ENCODE results near the gene INTS1.

INTS1 gene, protein sequence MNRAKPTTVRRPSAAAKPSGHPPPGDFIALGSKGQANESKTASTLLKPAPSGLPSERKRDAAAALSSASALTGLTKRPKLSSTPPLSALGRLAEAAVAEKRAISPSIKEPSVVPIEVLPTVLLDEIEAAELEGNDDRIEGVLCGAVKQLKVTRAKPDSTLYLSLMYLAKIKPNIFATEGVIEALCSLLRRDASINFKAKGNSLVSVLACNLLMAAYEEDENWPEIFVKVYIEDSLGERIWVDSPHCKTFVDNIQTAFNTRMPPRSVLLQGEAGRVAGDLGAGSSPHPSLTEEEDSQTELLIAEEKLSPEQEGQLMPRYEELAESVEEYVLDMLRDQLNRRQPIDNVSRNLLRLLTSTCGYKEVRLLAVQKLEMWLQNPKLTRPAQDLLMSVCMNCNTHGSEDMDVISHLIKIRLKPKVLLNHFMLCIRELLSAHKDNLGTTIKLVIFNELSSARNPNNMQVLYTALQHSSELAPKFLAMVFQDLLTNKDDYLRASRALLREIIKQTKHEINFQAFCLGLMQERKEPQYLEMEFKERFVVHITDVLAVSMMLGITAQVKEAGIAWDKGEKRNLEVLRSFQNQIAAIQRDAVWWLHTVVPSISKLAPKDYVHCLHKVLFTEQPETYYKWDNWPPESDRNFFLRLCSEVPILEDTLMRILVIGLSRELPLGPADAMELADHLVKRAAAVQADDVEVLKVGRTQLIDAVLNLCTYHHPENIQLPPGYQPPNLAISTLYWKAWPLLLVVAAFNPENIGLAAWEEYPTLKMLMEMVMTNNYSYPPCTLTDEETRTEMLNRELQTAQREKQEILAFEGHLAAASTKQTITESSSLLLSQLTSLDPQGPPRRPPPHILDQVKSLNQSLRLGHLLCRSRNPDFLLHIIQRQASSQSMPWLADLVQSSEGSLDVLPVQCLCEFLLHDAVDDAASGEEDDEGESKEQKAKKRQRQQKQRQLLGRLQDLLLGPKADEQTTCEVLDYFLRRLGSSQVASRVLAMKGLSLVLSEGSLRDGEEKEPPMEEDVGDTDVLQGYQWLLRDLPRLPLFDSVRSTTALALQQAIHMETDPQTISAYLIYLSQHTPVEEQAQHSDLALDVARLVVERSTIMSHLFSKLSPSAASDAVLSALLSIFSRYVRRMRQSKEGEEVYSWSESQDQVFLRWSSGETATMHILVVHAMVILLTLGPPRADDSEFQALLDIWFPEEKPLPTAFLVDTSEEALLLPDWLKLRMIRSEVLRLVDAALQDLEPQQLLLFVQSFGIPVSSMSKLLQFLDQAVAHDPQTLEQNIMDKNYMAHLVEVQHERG (N-terminal part only)

GRCh38 chr7:1503816-1504775 lies at the start of gene INTS1:
Gene INTS1 (minus strand): TSS chr7:1504389. CDS start chr7:1503960, 429 bp downstream.
- DNase-seq (ENCODE audit: low read depth, low spot score): peak; percentile 91
- in situ Hi-C loops (cut with HindIII; ENCODE audit: low sequenced_read_pairs): no loop called here
- H3K4me3 ChIP-seq (ENCODE audit: low read depth, low read length): peak within 1 kb of the TSS; percentile 68
- TF ChIP-seq CTCF (IDR thresholded peaks at IDR 0.05; ENCODE audit: low read depth, low read length): peak; percentile 64

DNA sequence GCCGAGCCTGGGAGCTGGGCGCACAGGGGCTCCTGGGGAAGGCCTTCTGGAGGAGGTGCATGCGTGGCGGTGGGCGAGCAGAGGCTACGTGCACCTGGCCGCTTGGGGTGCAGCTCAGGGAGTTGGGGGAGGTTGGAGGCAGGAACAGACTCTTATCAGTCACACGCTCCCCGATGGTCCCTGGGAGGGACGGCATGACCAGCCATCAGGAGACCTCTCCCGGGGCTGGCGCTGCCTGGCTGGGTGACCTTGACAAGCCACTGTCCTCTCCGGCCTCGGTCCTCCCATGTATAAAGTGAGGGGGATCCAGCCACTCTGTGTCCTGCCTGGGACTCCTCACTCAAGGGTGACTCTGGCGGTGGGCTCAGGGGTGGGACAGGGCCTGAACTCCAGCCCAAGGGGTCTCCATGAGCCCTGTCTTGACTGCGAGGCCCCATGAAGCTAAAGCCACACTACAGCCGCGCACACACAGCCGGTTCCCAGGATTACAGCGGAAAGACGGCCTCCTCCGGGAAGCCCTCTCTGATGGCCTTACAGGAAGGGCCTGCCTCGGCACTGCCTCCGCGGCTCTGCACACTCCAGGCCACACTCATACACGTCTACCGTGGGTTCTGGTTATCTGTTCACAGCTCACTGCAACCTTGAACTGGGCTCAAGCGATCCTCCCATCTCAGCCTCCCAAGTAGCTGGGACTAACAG lies 49.5 kb upstream of the INTS1 start:
- no peak for DNase-seq (ENCODE audit: low read depth, low spot score)
- no peak overlapping the region for H3K4me3 ChIP-seq (ENCODE audit: low read depth, low read length)
- no peak for TF ChIP-seq CTCF (IDR thresholded peaks at IDR 0.05; ENCODE audit: low read depth, low read length)
- in situ Hi-C loops (cut with HindIII; ENCODE audit: low sequenced_read_pairs): no loop called here

DNA sequence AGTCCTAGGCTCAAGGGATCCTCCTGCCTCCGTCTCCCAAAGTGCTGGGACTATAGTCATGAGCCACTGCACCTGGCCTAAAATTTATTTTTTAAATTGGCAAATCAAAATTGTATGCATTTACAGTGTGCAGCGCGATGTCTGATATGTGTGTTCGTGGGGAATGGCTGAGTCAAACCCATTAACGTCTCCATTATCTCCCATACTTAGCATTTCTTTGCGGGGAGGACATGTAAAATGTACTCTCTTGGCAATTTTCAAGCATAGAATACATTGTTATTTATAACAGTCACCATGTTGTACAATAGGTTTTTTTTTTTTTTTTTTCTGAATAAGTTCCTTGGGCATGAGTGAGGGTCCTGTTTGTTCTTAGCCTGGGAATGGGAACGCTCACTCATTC lies 48.0 kb upstream of the INTS1 start:
- in situ Hi-C loops (cut with HindIII; ENCODE audit: low sequenced_read_pairs): no loop called here
- TF ChIP-seq CTCF (IDR thresholded peaks at IDR 0.05; ENCODE audit: low read depth, low read length): no peak
- no peak for DNase-seq (ENCODE audit: low read depth, low spot score)

DNA sequence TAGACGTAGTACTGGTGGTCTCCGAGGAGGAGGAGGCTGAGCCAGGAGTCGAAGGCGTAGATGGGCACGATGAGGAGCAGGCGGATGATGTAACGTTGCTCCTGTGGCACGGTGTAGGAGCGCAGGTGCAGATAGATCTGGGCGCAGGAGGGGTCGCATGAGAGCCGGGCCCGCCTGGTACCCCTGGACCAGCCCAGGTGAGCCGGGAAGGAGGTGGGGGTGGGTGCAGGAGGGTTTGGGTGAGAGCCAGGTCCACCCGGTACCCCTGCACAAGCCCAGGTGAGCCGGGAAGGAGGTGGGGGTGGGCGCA lies 46.6 kb upstream of the INTS1 start:
- in situ Hi-C loops (cut with HindIII; ENCODE audit: low sequenced_read_pairs): no loop called here
- TF ChIP-seq CTCF (IDR thresholded peaks at IDR 0.05; ENCODE audit: low read depth, low read length): no peak
- no peak for DNase-seq (ENCODE audit: low read depth, low spot score)
- H3K4me3 ChIP-seq (ENCODE audit: low read depth, low read length): no peak overlapping the region

More for the DNA sequence above, 48.0 kb upstream of the INTS1 start:
- H3K4me3 ChIP-seq (ENCODE audit: low read depth, low read length): no peak overlapping the region

DNA sequence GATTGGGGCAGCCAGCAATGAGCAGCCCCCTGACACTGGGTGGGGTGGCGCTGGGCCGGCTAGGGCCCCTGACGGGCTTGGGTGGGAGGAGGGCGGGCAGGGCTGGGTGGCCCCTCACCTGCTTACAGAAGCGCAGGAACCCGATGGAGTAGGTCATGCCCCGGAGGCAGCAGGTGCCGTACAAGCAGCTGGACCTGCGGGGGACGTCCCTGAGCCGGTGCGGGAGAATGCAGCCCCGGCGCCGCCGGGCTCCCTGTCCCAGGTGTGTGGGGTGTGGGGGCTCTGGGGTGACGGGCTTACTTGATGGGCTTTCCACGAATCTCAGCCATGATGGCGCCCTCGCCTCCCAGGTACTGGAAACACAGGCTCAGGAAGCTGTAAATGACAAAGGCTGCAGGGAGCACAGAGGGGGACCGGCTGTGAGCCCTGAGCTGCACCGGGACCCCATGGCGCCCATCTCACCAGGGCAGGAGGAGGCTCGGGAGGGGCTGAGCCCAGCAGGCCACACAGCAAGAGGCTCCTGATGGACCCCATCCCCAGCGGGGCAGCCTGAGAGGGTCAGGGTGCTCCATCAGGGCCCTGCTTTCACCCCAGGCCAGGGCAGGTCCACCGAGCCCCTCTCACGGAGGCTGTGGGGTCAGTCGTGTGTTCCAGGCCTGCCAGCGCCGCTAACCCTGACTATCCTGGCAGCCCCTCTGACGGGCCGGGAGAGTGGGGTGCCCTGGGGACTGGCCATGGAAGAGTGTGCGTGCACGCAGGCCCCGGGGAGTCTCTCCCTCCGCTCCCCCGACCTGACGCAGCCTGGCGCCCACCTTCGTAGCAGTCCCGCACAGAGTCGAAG lies 46.0 kb upstream of the INTS1 start:
- in situ Hi-C loops (cut with HindIII; ENCODE audit: low sequenced_read_pairs): no loop called here
- TF ChIP-seq CTCF (IDR thresholded peaks at IDR 0.05; ENCODE audit: low read depth, low read length): no peak
- no peak for DNase-seq (ENCODE audit: low read depth, low spot score)
- H3K4me3 ChIP-seq (ENCODE audit: low read depth, low read length): no peak overlapping the region

Data from astrocyte of the spinal cord (primary cell).